Occipital lobe (tissue), 2 donors: Measurements from ENCODE around the gene PAEP. TPM values are rescaled to one million over a fixed set of nuclear protein-coding genes. Genes with fewer than 3 reads are reported as not detected.

Experiments used
- DNase-seq: peaks from one replicate; lab custom pipeline; 2025; lab: John Stamatoyannopoulos, UW
- total RNA-seq: library from RNA; depleted of rRNA; stranded (reverse); fragments of >200 nt; gene quantifications from one replicate; pipeline ENCODE4 v1.2.3, GENCODE V29; 2014

PAEP gene
- total RNA-seq, 1 donor from 2014 or later = not detected

DNA sequence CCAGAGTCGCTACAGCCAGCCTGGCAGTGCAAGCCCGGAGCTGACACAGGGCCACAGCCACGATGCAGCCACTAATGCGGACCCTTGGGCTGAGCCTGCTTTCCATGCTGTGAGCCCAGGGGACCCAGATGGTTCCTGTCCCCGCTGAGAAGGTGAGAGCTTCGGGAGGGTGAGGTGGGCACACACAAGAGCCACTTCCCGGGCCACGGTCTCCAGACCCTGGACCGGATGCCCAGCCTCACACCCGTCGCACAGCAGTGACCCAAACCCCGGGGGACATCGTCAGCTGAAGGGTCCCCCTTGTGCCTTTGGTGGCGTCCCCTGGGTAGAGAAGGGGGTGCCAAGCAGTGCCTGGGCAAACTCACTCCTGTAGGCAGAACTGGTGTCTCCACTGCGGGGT lies 13.4 kb downstream of the PAEP start:
- no peak for DNase-seq

DNA sequence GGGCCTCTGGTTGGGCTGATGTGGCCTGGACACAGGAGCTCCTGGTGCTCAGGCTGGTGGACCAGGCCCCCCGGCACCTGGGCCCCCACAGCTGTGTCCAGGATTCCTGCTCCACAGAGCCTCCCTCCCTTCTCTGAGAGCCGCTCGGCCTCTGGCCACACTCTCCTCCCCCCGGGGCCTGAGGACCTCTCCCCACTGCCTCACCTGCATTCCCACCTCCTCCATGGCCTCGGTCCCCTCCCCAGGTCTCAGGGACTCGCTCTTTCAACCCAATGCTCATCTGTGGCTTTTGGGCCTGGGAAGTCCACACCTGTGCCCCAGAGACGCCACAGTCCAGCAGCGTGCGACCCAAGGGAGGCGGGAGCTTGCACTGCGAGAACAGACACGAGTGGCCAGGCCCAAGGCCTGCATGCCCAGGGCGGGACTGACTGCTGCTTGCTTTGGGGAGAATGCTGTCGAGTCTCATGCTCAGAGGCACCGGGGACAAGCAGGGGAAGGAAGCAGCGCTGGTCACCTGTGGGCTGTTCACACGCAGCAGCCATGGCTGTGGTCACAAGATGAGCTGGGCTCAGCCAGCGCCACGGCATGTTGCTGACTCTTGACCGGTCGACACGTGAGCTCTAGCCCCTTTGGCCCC lies 14.6 kb downstream of the PAEP start:
- DNase-seq = no peak

GRCh38 chr9:135577256-135577655 lies 15.7 kb downstream of the PAEP start:
- DNase-seq = no peak

- DNase-seq = no peak
Observed at GRCh38 chr9:135579356-135579755, 17.8 kb downstream of the PAEP start.

- no peak for DNase-seq
Observed at GRCh38 chr9:135579889-135580660, 18.5 kb downstream of the PAEP start.

- no peak for DNase-seq
Observed at GRCh38 chr9:135580664-135581380, 19.3 kb downstream of the PAEP start.

- no peak for DNase-seq
Observed at GRCh38 chr9:135581636-135582426, 20.3 kb downstream of the PAEP start.

DNA sequence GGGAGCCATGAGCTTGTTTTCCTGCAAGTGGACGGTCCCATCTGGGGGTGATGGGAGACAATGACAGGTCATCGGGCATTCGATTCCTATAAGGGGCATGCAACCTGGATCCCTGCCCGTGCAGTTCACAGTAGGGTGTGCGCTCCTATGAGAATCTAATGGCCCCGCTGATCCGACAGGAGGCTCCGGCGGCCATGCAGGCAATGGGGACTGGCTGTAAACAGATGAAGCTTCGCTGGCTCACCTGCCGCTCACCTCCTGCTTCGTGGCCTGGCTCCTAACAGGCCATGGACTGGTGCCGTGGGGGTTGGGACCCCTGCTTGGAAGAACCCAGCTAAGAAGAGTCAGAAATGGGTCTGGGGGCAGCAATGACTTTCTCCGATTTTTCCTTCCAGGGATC lies 21.0 kb downstream of the PAEP start:
- no peak for DNase-seq

DNA sequence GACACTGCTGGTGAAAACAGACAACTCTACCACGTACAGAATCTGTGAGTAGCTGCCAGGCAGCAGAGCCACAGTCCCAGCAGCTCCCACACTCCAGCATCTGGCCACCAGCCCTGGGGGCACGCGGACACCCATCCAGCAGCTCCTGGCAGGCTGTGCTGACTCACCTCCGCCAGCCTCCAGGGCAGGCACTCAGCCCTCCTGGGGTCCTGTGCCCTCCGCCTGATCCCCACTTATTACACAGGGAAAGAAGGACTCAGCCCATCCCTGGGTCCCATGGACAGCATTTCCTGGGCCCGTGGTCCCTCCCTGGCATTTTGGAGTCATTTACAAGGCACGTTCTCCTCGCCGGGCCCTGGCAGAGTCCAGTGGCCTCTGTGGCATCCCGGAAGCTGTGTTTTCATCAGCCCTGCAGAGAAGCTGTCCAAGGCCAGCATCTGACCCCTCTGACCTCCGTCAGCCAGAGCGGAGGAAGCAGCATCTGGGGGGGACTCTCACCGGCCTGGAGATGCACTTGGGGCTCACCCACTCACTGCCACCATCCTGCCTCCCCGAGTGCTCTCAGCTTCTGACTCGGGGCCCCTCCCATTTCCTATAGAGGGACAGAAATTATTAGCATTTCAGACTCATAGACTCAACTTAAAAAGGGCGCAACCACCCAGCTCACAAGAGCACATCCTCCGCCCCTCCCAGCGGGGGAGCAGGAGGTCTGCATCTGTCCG lies 21.6 kb downstream of the PAEP start:
- DNase-seq = no peak

GRCh38 chr9:135583688-135584011 lies 22.1 kb downstream of the PAEP start:
- no peak for DNase-seq

- DNase-seq = no peak
Observed at GRCh38 chr9:135584371-135584770, 22.8 kb downstream of the PAEP start.

GRCh38 chr9:135584934-135585333 lies 23.4 kb downstream of the PAEP start:
- no peak for DNase-seq

DNA sequence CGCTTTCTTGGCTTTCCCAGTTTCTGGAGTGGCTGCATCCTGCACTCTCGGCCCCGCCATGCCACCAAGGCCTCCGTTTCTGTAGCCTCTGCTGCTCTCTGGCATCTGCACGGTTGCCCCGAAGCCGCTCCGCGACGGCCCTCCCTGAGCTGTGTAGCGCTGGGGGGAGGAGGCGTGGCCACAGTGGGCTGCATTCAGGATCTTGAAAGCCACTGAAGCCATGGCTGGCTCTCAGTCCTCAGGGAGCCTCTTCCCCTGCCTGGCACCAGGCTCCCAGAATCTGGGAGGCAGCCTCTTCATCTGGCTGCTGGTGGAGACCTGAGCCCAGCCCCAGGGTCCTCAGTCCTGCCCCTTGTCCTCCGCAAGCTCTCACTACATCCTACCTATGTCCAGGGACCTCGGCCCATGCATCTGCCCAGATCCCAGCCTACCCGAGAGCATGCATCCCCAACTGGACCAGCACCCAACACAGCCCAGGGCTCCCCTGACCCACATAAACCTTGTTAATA lies 25.1 kb downstream of the PAEP start:
- no peak for DNase-seq

GRCh38 chr9:135587658-135588057 lies 26.1 kb downstream of the PAEP start:
- DNase-seq = no peak

DNA sequence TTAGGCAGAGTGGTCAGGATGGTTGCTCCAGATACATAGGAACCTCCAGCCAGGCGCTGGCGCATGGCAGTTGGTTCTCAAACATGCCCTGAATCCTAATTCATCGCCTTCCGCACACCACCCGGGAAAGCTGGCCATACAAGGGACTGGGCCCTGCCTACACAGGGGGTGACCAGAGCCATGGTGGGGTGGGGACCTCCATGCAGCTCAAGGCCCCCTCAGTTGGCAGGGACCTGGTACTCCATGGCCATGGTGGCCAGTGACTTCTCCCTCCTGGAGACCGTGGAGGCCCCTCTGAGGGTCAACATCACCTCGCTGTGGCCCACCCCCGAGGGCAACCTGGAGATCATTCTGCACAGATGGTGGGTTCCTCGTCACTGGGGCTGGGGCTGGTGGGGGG lies 26.8 kb downstream of the PAEP start:
- DNase-seq = no peak

GRCh38 chr9:135588886-135589595 lies 27.5 kb downstream of the PAEP start:
- DNase-seq = no peak

- DNase-seq = no peak
Observed at GRCh38 chr9:135589596-135590485, 28.3 kb downstream of the PAEP start.

- DNase-seq = no peak
Observed at GRCh38 chr9:135590486-135591079, 29.0 kb downstream of the PAEP start.
